Loucy (cell line): Measurements from ENCODE around the gene FOSB.

Experiments
- H2AFZ ChIP-seq: fragments of 200-600 bp; sonication (generic); 2 replicates; pipeline ENCODE4 v1.6.0; 2016; ENCODE audit warnings: antibody characterized with exemption, mild to moderate bottlenecking, low read length, moderate library complexity
- H3F3A ChIP-seq: fragments of 200-600 bp; 2 replicates; pipeline ENCODE4 v1.6.0; 2016; ENCODE audit warnings: antibody characterized with exemption, low read depth, mild to moderate bottlenecking
- H3K27me3 ChIP-seq: fragments of 200-600 bp; sonication (generic); 2 replicates; pipeline ENCODE4 v1.6.1; 2014; ENCODE audit warnings: low read length, mild to moderate bottlenecking; ENCODE audit not compliant: insufficient read depth, poor library complexity, severe bottlenecking
- H3K36me3 ChIP-seq: fragments of 200-600 bp; sonication (generic); 2 replicates; pipeline ENCODE4 v1.6.1; 2016; ENCODE audit warnings: low read length; ENCODE audit not compliant: insufficient read depth
- H3K4me1 ChIP-seq: fragments of 200-600 bp; sonication (generic); 2 replicates; pipeline ENCODE4 v1.5.1; 2014; ENCODE audit warnings: low read length, mild to moderate bottlenecking; ENCODE audit not compliant: insufficient read depth, poor library complexity, severe bottlenecking
- H3K4me2 ChIP-seq: fragments of 200-600 bp; sonication (generic); 2 replicates; pipeline ENCODE4 v1.6.0; 2014; ENCODE audit warnings: antibody characterized with exemption, low read length, low read depth, mild to moderate bottlenecking; ENCODE audit not compliant: poor library complexity, severe bottlenecking
- H3K4me3 ChIP-seq: fragments of 200-600 bp; sonication (generic); 2 replicates; pipeline ENCODE4 v1.5.1; 2014; ENCODE audit warnings: low read length, mild to moderate bottlenecking, mixed read lengths; ENCODE audit not compliant: poor library complexity, severe bottlenecking
- H3K79me2 ChIP-seq: fragments of 200-600 bp; sonication (generic); 2 replicates; pipeline ENCODE4 v1.6.1; 2014; ENCODE audit warnings: low read length; ENCODE audit not compliant: insufficient read depth
- H3K9ac ChIP-seq: fragments of 200-600 bp; sonication (generic); 2 replicates; pipeline ENCODE4 v1.6.0; 2014; ENCODE audit warnings: mild to moderate bottlenecking, low read depth, low read length, moderate library complexity; ENCODE audit not compliant: poor library complexity, severe bottlenecking
- H3K9me2 ChIP-seq: fragments of 200-600 bp; sonication (generic); replicated peaks from 2 replicates; pipeline ENCODE4 v1.6.1; 2016; ENCODE audit warnings: low read depth, low read length, mixed read lengths
- H3K9me3 ChIP-seq: fragments of 200-600 bp; sonication (generic); 2 replicates; pipeline ENCODE4 v1.6.1; 2014; ENCODE audit warnings: mild to moderate bottlenecking, antibody characterized with exemption, low read length, low read depth; ENCODE audit not compliant: insufficient read depth
- H4K20me1 ChIP-seq: fragments of 200-600 bp; sonication (generic); 2 replicates; pipeline ENCODE4 v1.6.0; 2014; ENCODE audit warnings: antibody characterized with exemption, low read length, mild to moderate bottlenecking; ENCODE audit not compliant: insufficient read depth, poor library complexity, severe bottlenecking
- CTCF ChIP-seq: fragments of 200-600 bp; sonication (generic); conservative IDR thresholded peaks from 2 replicates; pipeline ENCODE4 v1.5.1; 2014; ENCODE audit warnings: mild to moderate bottlenecking, antibody characterized with exemption, low read length
- EZH2phosphoT487 ChIP-seq: fragments of 200-600 bp; IDR thresholded peaks from 2 replicates; pipeline ENCODE4 v1.6.1; 2018; ENCODE audit warnings: antibody characterized with exemption, mild to moderate bottlenecking, moderate library complexity, borderline replicate concordance

FOSB gene

GRCh38 chr19:45475537-45476291 lies 7.9 kb downstream of the FOSB start:
- H3K36me3 ChIP-seq, result no peaks in the 10 kb centered on the region

GRCh38 chr19:45476304-45476703 lies 8.5 kb downstream of the FOSB start:
- H3K9ac ChIP-seq, result no peak overlapping the region
- H4K20me1 ChIP-seq, result no peaks in the 10 kb centered on the region
- H3K27me3 ChIP-seq, result no peaks in the 10 kb centered on the region
- H3K4me1 ChIP-seq, result peaks cover 6% of the 10 kb centered on the region
- no peak overlapping the region for H2AFZ ChIP-seq
- H3K36me3 ChIP-seq, result no peaks in the 10 kb centered on the region
- H3K79me2 ChIP-seq, result no peaks in the 10 kb centered on the region
- H3K9me3 ChIP-seq, result no peaks in the 10 kb centered on the region
- no peaks in the 10 kb centered on the region for H3K9me2 ChIP-seq
- H3K4me3 ChIP-seq, result no peak overlapping the region
- H3F3A ChIP-seq, result no peaks in the 10 kb centered on the region
- no peak for TF ChIP-seq EZH2phosphoT487
- TF ChIP-seq CTCF, result no peak
- H3K4me2 ChIP-seq, result no peak overlapping the region

More at GRCh38 chr19:45475537-45476291, 7.9 kb downstream of the FOSB start:
- H3K4me2 ChIP-seq, result no peak overlapping the region
- H3F3A ChIP-seq, result no peaks in the 10 kb centered on the region
- no peaks in the 10 kb centered on the region for H4K20me1 ChIP-seq
- no peaks in the 10 kb centered on the region for H3K9me3 ChIP-seq
- no peak for TF ChIP-seq EZH2phosphoT487
- TF ChIP-seq CTCF, result no peak
- no peaks in the 10 kb centered on the region for H3K79me2 ChIP-seq
- H2AFZ ChIP-seq, result no peak overlapping the region
- H3K27me3 ChIP-seq, result no peaks in the 10 kb centered on the region
- H3K9me2 ChIP-seq, result no peaks in the 10 kb centered on the region
- no peak overlapping the region for H3K4me3 ChIP-seq
- H3K9ac ChIP-seq, result no peak overlapping the region
- peaks cover 6% of the 10 kb centered on the region for H3K4me1 ChIP-seq

- H3K9me3 ChIP-seq, result no peaks in the 10 kb centered on the region
- no peaks in the 10 kb centered on the region for H3K9me2 ChIP-seq
- H3K4me2 ChIP-seq, result no peak overlapping the region
- no peak overlapping the region for H3K4me3 ChIP-seq
- H3F3A ChIP-seq, result no peaks in the 10 kb centered on the region
- peaks cover 6% of the 10 kb centered on the region for H3K4me1 ChIP-seq
- no peaks in the 10 kb centered on the region for H3K36me3 ChIP-seq
- H3K79me2 ChIP-seq, result no peaks in the 10 kb centered on the region
- H2AFZ ChIP-seq, result no peak overlapping the region
- H3K27me3 ChIP-seq, result no peaks in the 10 kb centered on the region
- no peaks in the 10 kb centered on the region for H4K20me1 ChIP-seq
- no peak for TF ChIP-seq EZH2phosphoT487
- no peak for TF ChIP-seq CTCF
- H3K9ac ChIP-seq, result no peak overlapping the region
Observed at GRCh38 chr19:45477186-45477585, 9.4 kb downstream of the FOSB start.
